ENCODE results near the gene RAB6B. TPM values are rescaled to one million over a fixed set of nuclear protein-coding genes. Genes with fewer than 3 reads are reported as not detected.

Gene RAB6B
- total RNA-seq, 1 experiment from 2014 or later: 0.86 TPM

DNA sequence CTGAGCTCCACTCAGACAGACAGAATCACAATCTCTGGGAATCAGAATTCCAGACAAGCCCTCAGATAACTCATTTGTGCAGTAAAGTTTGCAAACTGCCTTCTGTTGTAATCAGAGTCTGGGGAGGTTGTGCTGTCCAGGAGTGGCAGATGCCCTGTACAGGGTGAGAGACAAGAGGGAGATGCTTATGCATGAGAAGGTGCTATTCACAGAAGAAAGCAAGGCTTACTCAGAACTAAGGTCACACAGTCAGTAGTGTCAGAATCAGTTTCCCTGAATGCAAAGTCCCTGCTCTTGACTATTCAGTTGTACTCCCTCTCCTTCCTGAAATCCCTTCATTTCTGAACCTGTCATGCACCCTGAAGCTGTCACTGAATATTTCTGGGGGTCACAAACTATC lies 46.3 kb downstream of the RAB6B start:
- no peak overlapping the region for H3K27ac ChIP-seq (ENCODE audit: low read depth, low read length, poor library complexity, severe bottlenecking)
- H3K4me3 ChIP-seq (ENCODE audit: low read depth, low read length, poor library complexity, severe bottlenecking): no peak overlapping the region
- DNase-seq (ENCODE audit: low spot score): no peak
- H3K27me3 ChIP-seq (replicated peaks; ENCODE audit: insufficient read depth, low read depth, low read length, poor library complexity): no peaks in the 10 kb centered on the region
- ChIA-PET POLR2A (ENCODE audit: low non-redundant PET) (no interaction called here), CTCF (no interaction called here)
- no peaks in the 10 kb centered on the region for H3K36me3 ChIP-seq (ENCODE audit: insufficient read depth, low read length, poor library complexity, severe bottlenecking)
- H3K4me1 ChIP-seq (ENCODE audit: insufficient read depth, low read length, poor library complexity, severe bottlenecking): no peaks in the 10 kb centered on the region
- intact Hi-C loops (cut with micrococcal nuclease; ENCODE audit: unreplicated experiment): no loop called here
- no peak for TF ChIP-seq EZH2 (IDR thresholded peaks at IDR 0.05; ENCODE audit: borderline replicate concordance, low read depth, low read length, poor library complexity, severe bottlenecking)
- TF ChIP-seq, protein P1, sequence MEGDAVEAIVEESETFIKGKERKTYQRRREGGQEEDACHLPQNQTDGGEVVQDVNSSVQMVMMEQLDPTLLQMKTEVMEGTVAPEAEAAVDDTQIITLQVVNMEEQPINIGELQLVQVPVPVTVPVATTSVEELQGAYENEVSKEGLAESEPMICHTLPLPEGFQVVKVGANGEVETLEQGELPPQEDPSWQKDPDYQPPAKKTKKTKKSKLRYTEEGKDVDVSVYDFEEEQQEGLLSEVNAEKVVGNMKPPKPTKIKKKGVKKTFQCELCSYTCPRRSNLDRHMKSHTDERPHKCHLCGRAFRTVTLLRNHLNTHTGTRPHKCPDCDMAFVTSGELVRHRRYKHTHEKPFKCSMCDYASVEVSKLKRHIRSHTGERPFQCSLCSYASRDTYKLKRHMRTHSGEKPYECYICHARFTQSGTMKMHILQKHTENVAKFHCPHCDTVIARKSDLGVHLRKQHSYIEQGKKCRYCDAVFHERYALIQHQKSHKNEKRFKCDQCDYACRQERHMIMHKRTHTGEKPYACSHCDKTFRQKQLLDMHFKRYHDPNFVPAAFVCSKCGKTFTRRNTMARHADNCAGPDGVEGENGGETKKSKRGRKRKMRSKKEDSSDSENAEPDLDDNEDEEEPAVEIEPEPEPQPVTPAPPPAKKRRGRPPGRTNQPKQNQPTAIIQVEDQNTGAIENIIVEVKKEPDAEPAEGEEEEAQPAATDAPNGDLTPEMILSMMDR (conservative IDR thresholded peaks at IDR 0.05; ENCODE audit: low read depth, low read length): no peak
- no TSS peak for BruUV-seq (replicated peaks)
- H3K9me3 ChIP-seq (ENCODE audit: low read depth, low read length, poor library complexity, severe bottlenecking): no peaks in the 10 kb centered on the region

DNA sequence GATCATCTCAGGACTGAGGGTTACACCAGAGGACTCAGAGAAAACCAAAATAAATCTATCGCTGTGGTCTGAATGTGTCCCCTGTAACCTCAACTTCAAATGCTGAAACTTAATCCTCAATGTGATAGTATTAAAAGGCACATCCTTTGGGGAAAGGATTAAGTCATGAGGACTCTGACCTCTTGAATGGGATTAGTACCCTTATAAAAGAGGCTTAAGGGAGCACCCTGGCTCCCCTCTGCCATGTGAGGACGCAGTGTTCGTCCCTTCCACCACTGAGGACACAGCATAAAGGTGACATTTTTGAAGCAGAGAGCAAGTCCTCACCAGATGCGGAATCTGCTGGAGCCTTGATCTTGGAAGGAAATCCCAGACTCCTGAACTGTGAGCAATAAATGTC lies 50.6 kb downstream of the RAB6B start:
- Histone ChIP-seq H3K4me3 (ENCODE audit: low read depth, low read length, poor library complexity, severe bottlenecking) (no peak overlapping the region), H3K9me3 (ENCODE audit: low read depth, low read length, poor library complexity, severe bottlenecking) (no peaks in the 10 kb centered on the region), H3K27me3 (replicated peaks; ENCODE audit: insufficient read depth, low read depth, low read length, poor library complexity) (no peaks in the 10 kb centered on the region), H3K36me3 (ENCODE audit: insufficient read depth, low read length, poor library complexity, severe bottlenecking) (no peaks in the 10 kb centered on the region), H3K27ac (ENCODE audit: low read depth, low read length, poor library complexity, severe bottlenecking) (no peak overlapping the region), H3K4me1 (ENCODE audit: insufficient read depth, low read length, poor library complexity, severe bottlenecking) (no peaks in the 10 kb centered on the region)
- DNase-seq (ENCODE audit: low spot score): no peak
- CTCF ChIA-PET: no interaction called here
- BruUV-seq (replicated peaks): no TSS peak
- TF ChIP-seq EZH2 (IDR thresholded peaks at IDR 0.05; ENCODE audit: borderline replicate concordance, low read depth, low read length, poor library complexity, severe bottlenecking): no peak
- TF ChIP-seq, protein P1 (conservative IDR thresholded peaks at IDR 0.05; ENCODE audit: low read depth, low read length): no peak
- intact Hi-C loops (cut with micrococcal nuclease; ENCODE audit: unreplicated experiment): no loop called here
- POLR2A ChIA-PET (ENCODE audit: low non-redundant PET): no interaction called here

DNA sequence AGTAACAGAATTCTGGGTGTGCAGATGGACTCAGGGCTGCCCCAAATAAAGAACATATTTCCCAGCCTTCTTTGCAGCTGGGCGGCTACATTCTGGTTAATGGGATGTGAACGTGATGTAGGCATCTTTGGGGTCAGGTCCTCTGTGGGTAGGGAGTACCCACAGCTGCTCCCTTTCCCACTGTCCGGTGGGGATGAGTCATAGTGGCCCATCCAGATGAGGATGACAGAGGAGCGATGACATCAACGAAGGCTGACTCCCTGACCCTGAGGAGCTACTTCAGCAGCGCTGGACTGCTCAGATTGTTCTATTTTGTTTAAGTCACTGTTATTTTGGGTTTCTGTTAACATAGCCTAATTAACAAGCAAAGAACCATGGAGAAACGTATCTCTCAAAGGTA lies 52.0 kb downstream of the RAB6B start:
- Histone ChIP-seq H3K9me3 (ENCODE audit: low read depth, low read length, poor library complexity, severe bottlenecking) (no peaks in the 10 kb centered on the region), H3K36me3 (ENCODE audit: insufficient read depth, low read length, poor library complexity, severe bottlenecking) (no peaks in the 10 kb centered on the region), H3K27ac (ENCODE audit: low read depth, low read length, poor library complexity, severe bottlenecking) (no peak overlapping the region), H3K4me3 (ENCODE audit: low read depth, low read length, poor library complexity, severe bottlenecking) (no peak overlapping the region), H3K4me1 (ENCODE audit: insufficient read depth, low read length, poor library complexity, severe bottlenecking) (no peaks in the 10 kb centered on the region), H3K27me3 (replicated peaks; ENCODE audit: insufficient read depth, low read depth, low read length, poor library complexity) (no peaks in the 10 kb centered on the region)
- DNase-seq (ENCODE audit: low spot score): no peak
- CTCF ChIA-PET: no interaction called here
- intact Hi-C loops (cut with micrococcal nuclease; ENCODE audit: unreplicated experiment): no loop called here
- BruUV-seq (replicated peaks): no TSS peak
- TF ChIP-seq EZH2 (IDR thresholded peaks at IDR 0.05; ENCODE audit: borderline replicate concordance, low read depth, low read length, poor library complexity, severe bottlenecking): no peak
- POLR2A ChIA-PET (ENCODE audit: low non-redundant PET): no interaction called here

DNA sequence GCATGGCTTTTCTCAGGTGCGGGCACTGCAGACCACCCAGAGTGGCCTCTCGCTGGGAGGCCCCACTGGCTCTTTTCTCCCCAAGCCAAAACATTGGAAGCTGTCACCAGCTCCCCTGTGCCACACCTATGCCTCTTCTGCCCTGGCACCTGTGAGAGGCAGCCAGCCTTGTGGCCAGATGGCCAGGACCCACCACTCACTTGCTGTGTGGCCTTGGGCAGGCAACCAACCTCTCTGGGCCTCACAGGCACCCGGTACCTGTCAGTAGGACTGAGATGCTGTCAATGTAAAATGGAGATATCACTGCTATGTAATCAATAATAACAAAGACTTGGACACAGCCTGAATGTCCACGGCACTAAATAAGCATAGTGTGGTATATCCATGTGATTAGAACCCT lies 53.5 kb downstream of the RAB6B start:
- CTCF ChIA-PET: no interaction called here
- POLR2A ChIA-PET (ENCODE audit: low non-redundant PET): no interaction called here
- no peaks in the 10 kb centered on the region for H3K27me3 ChIP-seq (replicated peaks; ENCODE audit: insufficient read depth, low read depth, low read length, poor library complexity)
- no peak overlapping the region for H3K27ac ChIP-seq (ENCODE audit: low read depth, low read length, poor library complexity, severe bottlenecking)
- H3K36me3 ChIP-seq (ENCODE audit: insufficient read depth, low read length, poor library complexity, severe bottlenecking): no peaks in the 10 kb centered on the region
- H3K4me1 ChIP-seq (ENCODE audit: insufficient read depth, low read length, poor library complexity, severe bottlenecking): no peaks in the 10 kb centered on the region
- no peak overlapping the region for H3K4me3 ChIP-seq (ENCODE audit: low read depth, low read length, poor library complexity, severe bottlenecking)
- H3K9me3 ChIP-seq (ENCODE audit: low read depth, low read length, poor library complexity, severe bottlenecking): no peaks in the 10 kb centered on the region
- intact Hi-C loops (cut with micrococcal nuclease; ENCODE audit: unreplicated experiment): no loop called here
- BruUV-seq (replicated peaks): no TSS peak
- no peak for DNase-seq (ENCODE audit: low spot score)
- no peak for TF ChIP-seq EZH2 (IDR thresholded peaks at IDR 0.05; ENCODE audit: borderline replicate concordance, low read depth, low read length, poor library complexity, severe bottlenecking)
- TF ChIP-seq, protein P1 (conservative IDR thresholded peaks at IDR 0.05; ENCODE audit: low read depth, low read length): no peak
